RWPE1 (cell line): ENCODE measurements around the gene RNF111.
A peak's percentile ranks its signal among the peaks of the same experiment; 100 is the strongest.

Source experiments
- CTCF ChIA-PET: fragments of 350-600 bp; sonication (Branson Sonifier 250); formaldehyde crosslinking; extraction: SDS; loops from one replicate; lab custom pipeline; 2021; lab: Yijun Ruan, JAX
- POLR2A ChIA-PET: fragments of 400-600 bp; formaldehyde crosslinking; extraction: SDS; loops from one replicate; lab custom pipeline; 2020; ENCODE audit warnings: antibody characterized with exemption; ENCODE audit not compliant: low non-redundant PET; lab: Yijun Ruan, JAX
- DNase-seq: peaks from one replicate; pipeline ENCODE4 v3.0.0; 2012; ENCODE audit warnings: low spot score
- H3K27ac ChIP-seq: fragments of 450-650 bp; 2 replicates; pipeline ENCODE4 v1.5.1; 2017
- CTCF ChIP-seq: fragments of 450-650 bp; conservative IDR thresholded peaks from 2 replicates; pipeline ENCODE4 v1.5.1; 2017; ENCODE audit warnings: low read depth, mild to moderate bottlenecking

Gene RNF111

GRCh38 chr15:58962136-58962535 is 25.3 kb upstream of the RNF111 start:
- DNase-seq: no peak
- CTCF ChIA-PET: interaction anchor here (1.0 kb wide), 1 partner anchor 18 kb away, joined by 6 read pairs; no protein-coding TSS in a partner anchor
- TF ChIP-seq CTCF: no peak
- POLR2A ChIA-PET: no interaction called here
- H3K27ac ChIP-seq: no peak overlapping the region

GRCh38 chr15:58962662-58963565 is 24.5 kb upstream of the RNF111 start:
- ChIA-PET CTCF (interaction anchor here (0.6 to 1.2 kb wide), 2 partner anchors 229 to 570 kb away, joined by 3 read pairs; no protein-coding TSS in a partner anchor), POLR2A (interaction anchor here (0.5 kb wide), 1 partner anchor 33 kb away, joined by 5 read pairs; no protein-coding TSS in a partner anchor)
- DNase-seq: peak; percentile 42
- no peak for TF ChIP-seq CTCF
- H3K27ac ChIP-seq: no peak overlapping the region

GRCh38 chr15:58966698-58967097 is 20.8 kb upstream of the RNF111 start:
- ChIA-PET POLR2A (no interaction called here), CTCF (no interaction called here)
- no peak for DNase-seq
- TF ChIP-seq CTCF: no peak
- H3K27ac ChIP-seq: no peak overlapping the region

- DNase-seq: no peak
- ChIA-PET POLR2A (no interaction called here), CTCF (no interaction called here)
- no peak for TF ChIP-seq CTCF
- H3K27ac ChIP-seq: no peak overlapping the region
These were observed 20.0 kb upstream of the RNF111 start for GRCh38 chr15:58967479-58967878.

- TF ChIP-seq CTCF: no peak
- ChIA-PET POLR2A (no interaction called here), CTCF (no interaction called here)
- no peak overlapping the region for H3K27ac ChIP-seq
- no peak for DNase-seq
These were observed 9.6 kb upstream of the RNF111 start for GRCh38 chr15:58977887-58978286.

GRCh38 chr15:58980351-58980939 is 7.0 kb upstream of the RNF111 start:
- DNase-seq: peak; percentile 35
- TF ChIP-seq CTCF: peak; percentile 72
- ChIA-PET POLR2A (no interaction called here), CTCF (interaction anchor here (0.7 to 1.6 kb wide), 8 partner anchors 17 to 552 kb away, joined by 3 to 6 read pairs (median 4); no protein-coding TSS in a partner anchor)
- no peak overlapping the region for H3K27ac ChIP-seq
